Ovary (tissue), 9 donors: ENCODE results near the gene RSBN1. TPM values are rescaled to one million over a fixed set of nuclear protein-coding genes. Genes with fewer than 3 reads are reported as not detected.

Source experiments
- DNase-seq, 5 donors: peaks; one replicate each; pipeline ENCODE4 v3.0.0-alpha.2; 2019 to 2020
- H3K27ac ChIP-seq, 2 donors: fragments of 200-600 bp; one replicate each; pipeline versions ENCODE4 v1.5.1 to v1.8.0; 2019 to 2022
- H3K27me3 ChIP-seq: fragments of 200-600 bp; one replicate; pipeline ENCODE4 v1.8.0; 2022
- H3K36me3 ChIP-seq: fragments of 200-600 bp; sonication (generic); one replicate; pipeline ENCODE4 v1.5.1; 2019
- H3K4me1 ChIP-seq: one replicate; pipeline ENCODE4 v1.8.1; 2013; ENCODE audit warnings: mild to moderate bottlenecking, moderate library complexity; ENCODE audit not compliant: insufficient read depth
- H3K4me3 ChIP-seq: fragments of 200-600 bp; sonication (generic); one replicate; pipeline ENCODE4 v1.5.1; 2017
- H3K9me3 ChIP-seq, 2 donors: fragments of 200-600 bp in 1 of 2; sonication (generic) in 1 of 2; one replicate each; pipeline versions ENCODE4 v1.5.1 to v1.8.1; 2013 to 2019; ENCODE audit warnings: mild to moderate bottlenecking in 1 of 2, moderate library complexity in 1 of 2
- CTCF ChIP-seq, 3 donors: fragments of 450-650 bp in 2 of 3; fragments of 200-600 bp in 1 of 3; IDR thresholded peaks; one replicate each; pipeline versions ENCODE4 v1.5.1 to v1.8.0; 2016 to 2022; ENCODE audit warnings: antibody characterized with exemption in 3 of 3, mild to moderate bottlenecking in 1 of 3
- EP300 ChIP-seq: sonication (generic); formaldehyde crosslinking; IDR thresholded peaks from one replicate; pipeline ENCODE4 v1.6.1; 2017; ENCODE audit warnings: antibody characterized with exemption
- POLR2A ChIP-seq: fragments of 450-650 bp; IDR thresholded peaks from one replicate; pipeline ENCODE4 v1.6.1; 2017; ENCODE audit warnings: antibody characterized with exemption, mild to moderate bottlenecking, moderate library complexity
- WGBS, 3 donors: extraction: QIAGEN DNeasy Blood & Tissue Kit in 1 of 3; methylation state at CpG; one replicate each; pipeline versions ENCODE4 v1.1.5 to v1.1.7; 2013 to 2017; 5-methylcytosine and 5-hydroxymethylcytosine counted together
- intact Hi-C, 4 donors: fragments of 100-400 bp; cut with DNase I; formaldehyde crosslinking; loops; one replicate each; pipeline versions ENCODE4 v1.11.0 to v1.15.1; 2022 to 2023
- polyA plus RNA-seq, 2 donors: library from polyadenylated mRNA; stranded (reverse); fragments of 200-250 nt in 1 of 2; fragments of 350-450 nt in 1 of 2; fragmentation: Illumina TruSeq in 1 of 2; extraction: RNeasy Lipid Tissue Mini Kit (QIAGEN cat#74804) in 1 of 2; gene quantifications; one replicate each; pipeline ENCODE4 v1.2.3, GENCODE V29; 2013 to 2014
- total RNA-seq, 7 donors: library from RNA; depleted of rRNA in 2 of 7; stranded (reverse); fragments of >200 nt in 2 of 7; fragmentation: NEBNext Ultra II Directional in 3 of 7; extraction: Animal tissue kit (Norgen Biotek cat#: 25700) in 3 of 7; gene quantifications; one replicate each; pipeline versions ENCODE4 v1.1.0 to v1.2.4, GENCODE V29; 2016 to 2023
- donor health status: DM: no; HTN: no; CAD: no; lungs with moderate emphysema.
- donor health status: DM: no; HTN: no; CAD: no.
- donor health status: Bipolar disorder and iron deficiency.
- donor health status: DM: yes; HTN: yes; CAD: no.
- donor health status: DM: no; HTN: no; CAD: no.
- donor health status: DM: yes; HTN: yes; CAD: no.

Gene RSBN1
- total and polyA plus RNA-seq, 9 donors, result 10.5 to 36.1 (median 29.7) TPM

- TF ChIP-seq POLR2A (no peak), CTCF (IDR thresholded peaks at IDR 0.05) (no peak), EP300 (no peak)
- Histone ChIP-seq H3K4me1 (peaks cover 7% of the 10 kb centered on the region), H3K27me3 (no peaks in the 10 kb centered on the region), H3K9me3 (no peaks in the 10 kb centered on the region), H3K27ac (no peak overlapping the region), H3K36me3 (no peaks in the 10 kb centered on the region), H3K4me3 (no peak overlapping the region)
- no peak for DNase-seq
- intact Hi-C loops, result no loop called here
- 91 to 94% (median 93%) methylated on average over 4 of the region's 4 CpGs for WGBS, 3 donors
Observed at GRCh38 chr1:113777561-113777960, 34.7 kb downstream of the RSBN1 start.

GRCh38 chr1:113770031-113770430, 42.2 kb downstream of the RSBN1 start:
- H3K4me1 ChIP-seq, result peaks cover 6% of the 10 kb centered on the region
- H3K9me3 ChIP-seq, result no peaks in the 10 kb centered on the region
- no peak overlapping the region for H3K4me3 ChIP-seq
- H3K27ac ChIP-seq, result no peak overlapping the region
- intact Hi-C loops, result no loop called here
- H3K36me3 ChIP-seq, result no peaks in the 10 kb centered on the region
- WGBS, 3 donors, result 3 to 33% (median 5%) methylated on average over 1 of the region's 1 CpG
- DNase-seq, result no peak
- no peak for TF ChIP-seq POLR2A
- H3K27me3 ChIP-seq, result no peaks in the 10 kb centered on the region

GRCh38 chr1:113769601-113769970, 42.7 kb downstream of the RSBN1 start:
- Histone ChIP-seq H3K36me3 (no peaks in the 10 kb centered on the region), H3K4me3 (no peak overlapping the region), H3K27ac (no peak overlapping the region), H3K4me1 (peaks cover 6% of the 10 kb centered on the region), H3K9me3 (no peaks in the 10 kb centered on the region), H3K27me3 (no peaks in the 10 kb centered on the region)
- intact Hi-C loops, result loop anchor here in 1 of 4 donors (1.0 kb wide), 1 partner anchor 20 kb away; no protein-coding TSS in a partner anchor
- TF ChIP-seq POLR2A, result no peak
- TF ChIP-seq EP300, result no peak
- no peak for TF ChIP-seq CTCF (IDR thresholded peaks at IDR 0.05)
- DNase-seq, result no peak

GRCh38 chr1:113768916-113769600, 43.2 kb downstream of the RSBN1 start:
- no peaks in the 10 kb centered on the region for H3K36me3 ChIP-seq
- H3K4me3 ChIP-seq, result no peak overlapping the region
- no peak for DNase-seq
- intact Hi-C loops, result loop anchor here in 1 of 4 donors (1.0 kb wide), 1 partner anchor 20 kb away; no protein-coding TSS in a partner anchor
- H3K4me1 ChIP-seq, result peaks cover 6% of the 10 kb centered on the region
- TF ChIP-seq EP300 (no peak), CTCF (IDR thresholded peaks at IDR 0.05) (no peak), POLR2A (no peak)
- H3K27me3 ChIP-seq, result no peaks in the 10 kb centered on the region
- WGBS, 3 donors, result 41 to 90% (median 75%) methylated on average over 1 of the region's 1 CpG
- no peak overlapping the region for H3K27ac ChIP-seq
- H3K9me3 ChIP-seq, result no peaks in the 10 kb centered on the region
